Rectal smooth muscle tissue (tissue), 1 donor: Measurements from ENCODE around the gene SNN.

Experiments
- H3K27ac ChIP-seq: one replicate; pipeline ENCODE4 v1.7.0; 2013; ENCODE audit warnings: low read depth, low read length, inconsistent platforms
- H3K27me3 ChIP-seq: one replicate; pipeline ENCODE4 v1.7.0; 2013; ENCODE audit warnings: low read length; ENCODE audit not compliant: control insufficient read depth, insufficient read depth
- H3K36me3 ChIP-seq: one replicate; pipeline ENCODE4 v1.7.0; 2013; ENCODE audit warnings: low read length; ENCODE audit not compliant: control insufficient read depth, insufficient read depth
- H3K4me1 ChIP-seq: one replicate; pipeline ENCODE4 v1.7.0; 2013; ENCODE audit warnings: low read length; ENCODE audit not compliant: control insufficient read depth, insufficient read depth
- H3K4me3 ChIP-seq: one replicate; pipeline ENCODE4 v1.7.0; 2013; ENCODE audit warnings: low read length
- H3K9ac ChIP-seq: one replicate; pipeline ENCODE4 v1.7.0; 2013; ENCODE audit warnings: low read length

Gene SNN

GRCh38 chr16:11681976-11682654 is 13.9 kb downstream of the SNN start:
- H3K27me3 ChIP-seq = no peaks in the 10 kb centered on the region
- H3K9ac ChIP-seq = no peak overlapping the region
- peak overlapping the region; percentile 15 for H3K27ac ChIP-seq
- peaks cover 31% of the 10 kb centered on the region for H3K36me3 ChIP-seq
- peaks cover 7% of the 10 kb centered on the region for H3K4me1 ChIP-seq
- H3K4me3 ChIP-seq = no peak overlapping the region

- Histone ChIP-seq H3K4me3 (no peak overlapping the region), H3K4me1 (peaks cover 7% of the 10 kb centered on the region), H3K27me3 (no peaks in the 10 kb centered on the region), H3K9ac (no peak overlapping the region), H3K27ac (peak overlapping the region; percentile 33), H3K36me3 (peaks cover 32% of the 10 kb centered on the region)
Observed at GRCh38 chr16:11682655-11683096, 14.4 kb downstream of the SNN start.

- Histone ChIP-seq H3K9ac (no peak overlapping the region), H3K4me1 (peaks cover 7% of the 10 kb centered on the region), H3K4me3 (no peak overlapping the region), H3K27ac (peak overlapping the region; percentile 33), H3K27me3 (no peaks in the 10 kb centered on the region), H3K36me3 (peaks cover 30% of the 10 kb centered on the region)
Observed at GRCh38 chr16:11683145-11683544, 14.9 kb downstream of the SNN start.

- Histone ChIP-seq H3K27ac (no peak overlapping the region), H3K9ac (no peak overlapping the region), H3K4me3 (no peak overlapping the region), H3K36me3 (peaks cover 23% of the 10 kb centered on the region), H3K4me1 (peaks cover 9% of the 10 kb centered on the region), H3K27me3 (no peaks in the 10 kb centered on the region)
Observed at GRCh38 chr16:11684231-11685025, 16.2 kb downstream of the SNN start.

GRCh38 chr16:11685844-11686618 is 17.8 kb downstream of the SNN start:
- no peaks in the 10 kb centered on the region for H3K27me3 ChIP-seq
- no peak overlapping the region for H3K4me3 ChIP-seq
- no peak overlapping the region for H3K27ac ChIP-seq
- H3K9ac ChIP-seq = no peak overlapping the region
- H3K4me1 ChIP-seq = peaks cover 5% of the 10 kb centered on the region
- peaks cover 18% of the 10 kb centered on the region for H3K36me3 ChIP-seq

GRCh38 chr16:11686713-11687380 is 18.6 kb downstream of the SNN start:
- no peak overlapping the region for H3K9ac ChIP-seq
- H3K36me3 ChIP-seq = peaks cover 20% of the 10 kb centered on the region
- no peak overlapping the region for H3K27ac ChIP-seq
- no peaks in the 10 kb centered on the region for H3K27me3 ChIP-seq
- H3K4me3 ChIP-seq = no peak overlapping the region
- H3K4me1 ChIP-seq = peaks cover 5% of the 10 kb centered on the region

- Histone ChIP-seq H3K27ac (no peak overlapping the region), H3K27me3 (no peaks in the 10 kb centered on the region), H3K9ac (no peak overlapping the region), H3K36me3 (peaks cover 20% of the 10 kb centered on the region), H3K4me1 (peaks cover 5% of the 10 kb centered on the region), H3K4me3 (no peak overlapping the region)
Observed at GRCh38 chr16:11687601-11688519, 19.6 kb downstream of the SNN start.

- Histone ChIP-seq H3K27me3 (no peaks in the 10 kb centered on the region), H3K27ac (no peak overlapping the region), H3K36me3 (peaks cover 15% of the 10 kb centered on the region), H3K9ac (no peak overlapping the region), H3K4me3 (no peak overlapping the region), H3K4me1 (peaks cover 5% of the 10 kb centered on the region)
Observed at GRCh38 chr16:11688520-11688886, 20.2 kb downstream of the SNN start.

- Histone ChIP-seq H3K4me1 (peaks cover 5% of the 10 kb centered on the region), H3K9ac (no peak overlapping the region), H3K4me3 (no peak overlapping the region), H3K27me3 (no peaks in the 10 kb centered on the region), H3K27ac (no peak overlapping the region), H3K36me3 (peaks cover 11% of the 10 kb centered on the region)
Observed at GRCh38 chr16:11689031-11689840, 21.0 kb downstream of the SNN start.

GRCh38 chr16:11691235-11691634 is 23.0 kb downstream of the SNN start:
- no peak overlapping the region for H3K4me3 ChIP-seq
- H3K27me3 ChIP-seq = no peaks in the 10 kb centered on the region
- no peak overlapping the region for H3K27ac ChIP-seq
- no peak overlapping the region for H3K9ac ChIP-seq
- peaks cover 18% of the 10 kb centered on the region for H3K36me3 ChIP-seq
- peaks cover 5% of the 10 kb centered on the region for H3K4me1 ChIP-seq

- Histone ChIP-seq H3K9ac (no peak overlapping the region), H3K36me3 (peaks cover 24% of the 10 kb centered on the region), H3K27ac (no peak overlapping the region), H3K4me3 (no peak overlapping the region), H3K27me3 (no peaks in the 10 kb centered on the region), H3K4me1 (peaks cover 2% of the 10 kb centered on the region)
Observed at GRCh38 chr16:11691771-11692170, 23.5 kb downstream of the SNN start.
